ENCODE results near the gene MCUB. TPM values are rescaled to one million over a fixed set of nuclear protein-coding genes. Genes with fewer than 3 reads are reported as not detected.
A peak's percentile ranks its signal among the peaks of the same experiment; 100 is the strongest.

MCUB gene
- total and polyA plus RNA-seq, 9 of the 15 experiments (the other 6 are each of a cell fraction or from before 2014, with no cell fraction given): 1.4 to 21.5 (median 5.4) TPM

GRCh38 chr4:109576462-109576861 is 16.4 kb downstream of the MCUB start (continued):
- TF ChIP-seq AFF4 (CRISPR knock-in tag; IDR thresholded peaks at IDR 0.05) (no peak), ZNF699 (CRISPR knock-in tag; IDR thresholded peaks at IDR 0.05; ENCODE audit: insufficient replicate concordance) (no peak), SOX6 (IDR thresholded peaks at IDR 0.05) (peak; percentile 70; the same call in 1 of the 2 replicates), ZBTB33 (CRISPR knock-in tag; IDR thresholded peaks at IDR 0.05) (no peak), ATF6 (CRISPR knock-in tag; IDR thresholded peaks at IDR 0.05) (no peak), PPARD (CRISPR knock-in tag; IDR thresholded peaks at IDR 0.05) (no peak), JUND (IDR thresholded peaks at IDR 0.05; ENCODE audit: borderline replicate concordance, low read depth, low read length) (peak; percentile 54; the same call in 1 of the 2 replicates), JUND (tag; IDR thresholded peaks at IDR 0.05; ENCODE audit: borderline replicate concordance, low read depth, low read length) (no peak), ZNF12 (CRISPR knock-in tag; IDR thresholded peaks at IDR 0.05) (no peak), ZEB2 (IDR thresholded peaks at IDR 0.05) (no peak), SMARCE1 (IDR thresholded peaks at IDR 0.05) (0 out of 2 replicates have a peak, but pooled peaks have one; percentile 44), JUN (IDR thresholded peaks at IDR 0.05; ENCODE audit: borderline replicate concordance, low read depth, low read length) (0 out of 2 replicates have a peak, but pooled peaks have one; percentile 14), JUN (CRISPR knock-in tag; IDR thresholded peaks at IDR 0.05; ENCODE audit: borderline replicate concordance) (no peak), NFIC (IDR thresholded peaks at IDR 0.05) (no peak), DDX20 (tag; IDR thresholded peaks at IDR 0.05; ENCODE audit: low read depth) (no peak), ZNF175 (CRISPR knock-in tag; IDR thresholded peaks at IDR 0.05; ENCODE audit: low read depth) (no peak), TOE1 (IDR thresholded peaks at IDR 0.05; ENCODE audit: borderline replicate concordance) (no peak), TOE1 (CRISPR knock-in tag; IDR thresholded peaks at IDR 0.05; ENCODE audit: borderline replicate concordance, low read depth) (no peak), ESRRB (CRISPR knock-in tag; IDR thresholded peaks at IDR 0.05; ENCODE audit: borderline replicate concordance) (no peak), GABPB1 (CRISPR knock-in tag; IDR thresholded peaks at IDR 0.05) (no peak), PRPF4 (IDR thresholded peaks at IDR 0.05; ENCODE audit: insufficient read depth, low read depth, low read length, poor library complexity, severe bottlenecking) (no peak), TCF3 (CRISPR knock-in tag; IDR thresholded peaks at IDR 0.05) (peak; percentile 61)
